GM12878 (cell line): Measurements from ENCODE around the gene DNAAF6.

Experiments used
- ATF3 ChIP-seq: IDR thresholded peaks from 2 replicates; pipeline ENCODE4 v1.6.1; 2011; ENCODE audit warnings: low read depth, mild to moderate bottlenecking, low read length, moderate library complexity, borderline replicate concordance; ENCODE audit errors: extremely low read depth
- CTCF ChIP-seq, 3 experiments: IDR thresholded peaks in 2 of 3; conservative IDR thresholded peaks in 1 of 3; 2 replicates each; pipeline ENCODE4 v1.5.1; 2011; ENCODE audit warnings: low read depth in 3 of 3, low read length in 3 of 3, mild to moderate bottlenecking in 3 of 3, control low read depth in 2 of 3, moderate library complexity in 2 of 3, inconsistent platforms in 1 of 3, mixed read lengths in 1 of 3; ENCODE audit not compliant: control insufficient read depth in 2 of 3, insufficient read depth in 1 of 3; ENCODE audit errors: extremely low read depth in 1 of 3
- EZH2 ChIP-seq: IDR thresholded peaks from 2 replicates; pipeline ENCODE4 v1.6.1; 2012; ENCODE audit warnings: low read depth, mild to moderate bottlenecking, control low read depth, inconsistent platforms, low read length, borderline replicate concordance; ENCODE audit not compliant: control insufficient read depth
- FOXM1 ChIP-seq: IDR thresholded peaks from 2 replicates; pipeline ENCODE4 v1.6.1; 2012; ENCODE audit warnings: low read depth, mild to moderate bottlenecking, inconsistent platforms, low read length, moderate library complexity
- MEF2B ChIP-seq: fragments of 450-650 bp; IDR thresholded peaks from 2 replicates; pipeline ENCODE4 v1.6.1; 2018; ENCODE audit warnings: mild to moderate bottlenecking, moderate library complexity; ENCODE audit not compliant: partially characterized antibody, poor library complexity, severe bottlenecking
- NR2C2 ChIP-seq: IDR thresholded peaks from 2 replicates; pipeline ENCODE4 v1.6.1; 2011; ENCODE audit warnings: borderline replicate concordance, low read depth; ENCODE audit not compliant: control insufficient read depth, insufficient read length
- PAX5 ChIP-seq: IDR thresholded peaks from 2 replicates; pipeline ENCODE4 v1.6.1; 2011; ENCODE audit warnings: low read depth, low read length, borderline replicate concordance
- POLR2A ChIP-seq: IDR thresholded peaks from 2 replicates; pipeline ENCODE4 v1.6.1; 2011; ENCODE audit warnings: low read depth, mild to moderate bottlenecking, low read length
- REST ChIP-seq: IDR thresholded peaks from 2 replicates; pipeline ENCODE4 v1.6.1; 2012; ENCODE audit warnings: mild to moderate bottlenecking, low read depth, low read length
- SIX5 ChIP-seq: IDR thresholded peaks from 2 replicates; pipeline ENCODE4 v1.6.1; 2011; ENCODE audit warnings: mild to moderate bottlenecking, low read depth, low read length, moderate library complexity; ENCODE audit not compliant: severe bottlenecking
- SMC3 ChIP-seq: IDR thresholded peaks from 2 replicates; pipeline ENCODE4 v1.6.1; 2011; ENCODE audit warnings: low read length, improper control_type of control experiment, borderline replicate concordance
- SUPT20H ChIP-seq: IDR thresholded peaks from 2 replicates; pipeline ENCODE4 v1.6.1; 2011; ENCODE audit warnings: low read depth, mild to moderate bottlenecking, low read length, moderate library complexity, borderline replicate concordance; ENCODE audit not compliant: control insufficient read depth
- TAF1 ChIP-seq: IDR thresholded peaks from 2 replicates; pipeline ENCODE4 v1.6.1; 2011; ENCODE audit warnings: mild to moderate bottlenecking, low read depth, low read length, borderline replicate concordance
- TCF7 ChIP-seq: IDR thresholded peaks from 2 replicates; pipeline ENCODE4 v1.6.1; 2014; ENCODE audit warnings: antibody characterized with exemption, borderline replicate concordance

GRCh38 chrX:107207943-107208342 is 1.5 kb downstream of the DNAAF6 start:
- TF ChIP-seq SIX5 (no peak), CTCF (IDR thresholded peaks at IDR 0.05 in 2 of 3, conservative IDR thresholded peaks at IDR 0.05 in 1 of 3; ENCODE audit: control insufficient read depth in 2 of 3, extremely low read depth in 1 of 3, insufficient read depth in 1 of 3, low read depth in 3 of 3, low read length in 3 of 3) (no peak), PAX5 (no peak), FOXM1 (no peak), MEF2B (no peak), SUPT20H (no peak), ATF3 (no peak), POLR2A (no peak), EZH2 (no peak), SMC3 (no peak), TCF7 (no peak), NR2C2 (no peak), TAF1 (no peak), REST (no peak)
